Ishikawa (cell line): Measurements from ENCODE around the gene SLC35E2B.

Experiments
- CEBPB ChIP-seq: IDR thresholded peaks from 2 replicates; pipeline ENCODE4 v1.6.1; 2012
- CREB1 ChIP-seq: IDR thresholded peaks from 2 replicates; pipeline ENCODE4 v1.6.1; 2012; ENCODE audit warnings: low read depth
- EGR1 ChIP-seq: IDR thresholded peaks from 2 replicates; pipeline ENCODE4 v1.6.1; 2012
- EP300 ChIP-seq: IDR thresholded peaks from 2 replicates; pipeline ENCODE4 v1.6.1; 2012; ENCODE audit warnings: borderline replicate concordance
- REST ChIP-seq: IDR thresholded peaks from 2 replicates; pipeline ENCODE4 v1.6.1; 2012; ENCODE audit warnings: low read depth, mild to moderate bottlenecking
- TAF1 ChIP-seq: IDR thresholded peaks from 2 replicates; pipeline ENCODE4 v1.6.1; 2012; ENCODE audit warnings: low read depth, mild to moderate bottlenecking
- TEAD4 ChIP-seq: IDR thresholded peaks from 2 replicates; pipeline ENCODE4 v1.6.1; 2012
- USF1 ChIP-seq: IDR thresholded peaks from 2 replicates; pipeline ENCODE4 v1.6.1; 2012
- YY1 ChIP-seq: IDR thresholded peaks from 2 replicates; pipeline ENCODE4 v1.6.1; 2012; ENCODE audit warnings: low read depth
- ZBTB7A ChIP-seq: IDR thresholded peaks from 2 replicates; pipeline ENCODE4 v1.6.1; 2012; ENCODE audit warnings: low read depth

GRCh38 chr1:1619917-1620361, 72.7 kb downstream of the SLC35E2B start:
- TF ChIP-seq TAF1 (no peak), CEBPB (no peak), USF1 (no peak), YY1 (no peak), CREB1 (no peak), EP300 (no peak), ZBTB7A (no peak), TEAD4 (no peak), REST (no peak), EGR1 (no peak)
